HG02885 (cell line): Measurements from ENCODE around the gene MALRD1.
"Not testable (repeated sequence)": the region's sequence is repeated elsewhere in the genome, so short reads cannot be mapped to it uniquely, and the experiment has no call there.

ENCODE experiments used
- ATAC-seq: cut with Tn5 transposase; IDR thresholded peaks from one replicate; pipeline ENCODE4 v1.9.1; 2021; ENCODE audit warnings: mild to moderate bottlenecking; ENCODE audit not compliant: unreplicated experiment, poor library complexity

The MALRD1 gene

GRCh38 chr10:19688344-19688743, 639.7 kb downstream of the MALRD1 start:
- no peak for ATAC-seq

GRCh38 chr10:19689231-19689630, 640.6 kb downstream of the MALRD1 start:
- no peak for ATAC-seq

- ATAC-seq: no peak
These were observed 650.7 kb downstream of the MALRD1 start for GRCh38 chr10:19699299-19699698.

GRCh38 chr10:19701427-19702052, 652.9 kb downstream of the MALRD1 start:
- ATAC-seq: no peak

- ATAC-seq: no peak
These were observed 653.6 kb downstream of the MALRD1 start for GRCh38 chr10:19702215-19702614.

GRCh38 chr10:19704544-19704943, 655.9 kb downstream of the MALRD1 start:
- no peak for ATAC-seq

GRCh38 chr10:19705250-19705649, 656.6 kb downstream of the MALRD1 start:
- no peak for ATAC-seq

- no peak for ATAC-seq
These were observed 658.3 kb downstream of the MALRD1 start for GRCh38 chr10:19706904-19707303.

GRCh38 chr10:19707376-19707775, 658.8 kb downstream of the MALRD1 start:
- no peak for ATAC-seq

- ATAC-seq: no peak
These were observed 659.4 kb downstream of the MALRD1 start for GRCh38 chr10:19708031-19708430.

GRCh38 chr10:19710600-19710999, 662.0 kb downstream of the MALRD1 start:
- ATAC-seq: no peak

- no peak for ATAC-seq
These were observed 664.6 kb downstream of the MALRD1 start for GRCh38 chr10:19713159-19713558.

GRCh38 chr10:19713800-19714525, 665.4 kb downstream of the MALRD1 start:
- ATAC-seq: no peak

- ATAC-seq: no peak
These were observed 670.7 kb downstream of the MALRD1 start for GRCh38 chr10:19719284-19719683.

- ATAC-seq: no peak
These were observed 675.7 kb downstream of the MALRD1 start for GRCh38 chr10:19724287-19724686.

GRCh38 chr10:19728376-19728775, 679.8 kb downstream of the MALRD1 start:
- ATAC-seq: no peak

GRCh38 chr10:19728964-19729363, 680.4 kb downstream of the MALRD1 start:
- ATAC-seq: no peak

- no peak for ATAC-seq
These were observed 681.7 kb downstream of the MALRD1 start for GRCh38 chr10:19730167-19730906.

- no peak for ATAC-seq
These were observed 682.3 kb downstream of the MALRD1 start for GRCh38 chr10:19730907-19731217.

- no peak for ATAC-seq
These were observed 683.0 kb downstream of the MALRD1 start for GRCh38 chr10:19731560-19731959.

GRCh38 chr10:19738440-19738839, 689.8 kb downstream of the MALRD1 start:
- no peak for ATAC-seq

GRCh38 chr10:19739232-19739631, 690.6 kb downstream of the MALRD1 start:
- not testable (repeated sequence) for ATAC-seq
